ENCODE measurements around the gene POLR3B. TPM values are rescaled to one million over a fixed set of nuclear protein-coding genes. Genes with fewer than 3 reads are reported as not detected.
A peak's percentile ranks its signal among the peaks of the same experiment; 100 is the strongest.

The POLR3B gene
- total RNA-seq, 1 donor from 2014 or later, result 9.3 TPM

- DNase-seq (ENCODE audit: extremely low read depth, low read depth, low spot score), result no peak
Observed at GRCh38 chr12:106409878-106410277, 52.3 kb downstream of the POLR3B start.

DNA sequence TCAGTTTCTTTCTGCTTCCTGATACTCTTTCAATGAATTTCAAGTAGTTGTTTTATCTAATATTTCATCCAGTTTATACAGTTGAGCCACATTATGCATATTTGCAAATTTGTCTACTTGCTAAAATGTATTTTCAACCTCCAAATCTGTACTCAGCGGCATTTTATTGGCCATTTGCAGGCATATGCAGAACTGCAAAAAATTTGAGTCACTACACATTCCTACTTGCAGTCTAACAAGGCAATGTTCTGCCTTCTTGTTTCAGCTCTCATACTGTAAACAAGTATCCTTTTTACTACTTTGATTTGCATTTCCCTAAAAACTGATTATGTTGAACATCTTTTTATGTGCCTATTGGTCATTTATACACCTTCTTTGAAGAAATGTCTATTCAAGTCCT lies 55.0 kb downstream of the POLR3B start:
- no peak for DNase-seq (ENCODE audit: extremely low read depth, low read depth, low spot score)

GRCh38 chr12:106415134-106415533 lies 57.6 kb downstream of the POLR3B start:
- DNase-seq (ENCODE audit: extremely low read depth, low read depth, low spot score), result no peak

DNA sequence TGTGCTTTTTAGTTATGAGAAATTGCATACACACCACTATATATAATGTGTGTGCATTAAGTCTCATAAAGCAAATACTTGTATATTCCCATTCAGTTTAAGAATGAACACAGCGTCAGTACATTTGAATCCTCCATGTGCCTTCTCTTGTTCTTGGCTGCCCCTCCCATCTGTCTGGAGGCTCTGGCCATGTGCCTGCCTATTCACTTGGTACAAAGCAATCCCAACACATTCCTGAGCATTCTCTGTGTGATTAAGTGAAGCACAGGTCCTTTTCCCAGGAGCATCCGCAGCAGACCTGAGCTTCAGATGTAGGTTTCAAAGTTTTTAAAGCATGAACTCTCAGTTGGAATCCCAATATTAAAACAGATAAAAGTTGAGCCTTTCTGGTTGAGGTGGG lies 58.7 kb downstream of the POLR3B start:
- DNase-seq (ENCODE audit: extremely low read depth, low read depth, low spot score), result no peak

- DNase-seq (ENCODE audit: extremely low read depth, low read depth, low spot score), result peak; percentile 25
Observed at GRCh38 chr12:106417926-106418910, 60.7 kb downstream of the POLR3B start.

DNA sequence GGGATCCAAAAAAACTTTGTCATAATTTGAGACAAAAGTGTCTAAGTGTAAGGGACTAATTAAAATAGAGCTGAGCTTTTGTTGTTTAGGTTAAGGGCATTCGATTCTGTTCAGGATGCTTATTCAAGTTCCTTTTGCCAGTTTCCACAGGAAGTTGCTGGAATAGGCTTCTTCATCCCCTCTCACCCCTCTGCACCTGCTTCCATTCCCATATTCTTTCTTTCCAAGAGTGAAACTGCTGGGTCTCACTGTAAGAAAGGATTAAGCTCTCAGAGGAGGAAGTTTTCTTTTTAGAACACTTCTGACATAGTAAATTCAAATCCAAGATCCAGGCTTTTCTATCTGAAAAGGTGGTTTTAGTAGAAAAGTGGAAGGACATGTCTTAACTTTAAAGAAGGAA lies 61.4 kb downstream of the POLR3B start:
- no peak for DNase-seq (ENCODE audit: extremely low read depth, low read depth, low spot score)

DNA sequence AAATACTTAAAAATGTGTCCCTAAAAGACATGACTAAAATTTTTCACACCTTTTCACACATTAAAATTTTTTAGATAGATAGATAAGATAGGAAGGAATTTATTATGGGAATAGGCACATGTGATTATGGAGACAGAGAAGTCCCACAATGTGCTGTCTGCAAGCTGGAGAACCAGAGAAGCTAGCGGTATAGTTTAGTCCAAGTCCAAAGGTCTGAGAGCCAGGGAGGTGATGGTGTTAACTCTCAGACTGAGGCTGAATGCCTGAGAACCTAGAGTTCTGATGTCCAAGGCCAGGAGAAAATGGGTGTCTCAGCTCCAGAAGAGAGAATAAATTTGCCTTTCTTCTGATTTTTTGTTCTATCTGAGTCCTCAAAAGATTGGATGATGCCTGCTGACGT lies 65.7 kb downstream of the POLR3B start:
- no peak for DNase-seq (ENCODE audit: extremely low read depth, low read depth, low spot score)

- no peak for DNase-seq (ENCODE audit: extremely low read depth, low read depth, low spot score)
Observed at GRCh38 chr12:106425061-106425702, 67.6 kb downstream of the POLR3B start.

- DNase-seq (ENCODE audit: extremely low read depth, low read depth, low spot score), result no peak
Observed at GRCh38 chr12:106427917-106428316, 70.4 kb downstream of the POLR3B start.

- DNase-seq (ENCODE audit: extremely low read depth, low read depth, low spot score), result no peak
Observed at GRCh38 chr12:106428384-106428783, 70.8 kb downstream of the POLR3B start.

- DNase-seq (ENCODE audit: extremely low read depth, low read depth, low spot score), result no peak
Observed at GRCh38 chr12:106429043-106429552, 71.5 kb downstream of the POLR3B start.

- DNase-seq (ENCODE audit: extremely low read depth, low read depth, low spot score), result no peak
Observed at GRCh38 chr12:106429636-106430035, 72.1 kb downstream of the POLR3B start.

DNA sequence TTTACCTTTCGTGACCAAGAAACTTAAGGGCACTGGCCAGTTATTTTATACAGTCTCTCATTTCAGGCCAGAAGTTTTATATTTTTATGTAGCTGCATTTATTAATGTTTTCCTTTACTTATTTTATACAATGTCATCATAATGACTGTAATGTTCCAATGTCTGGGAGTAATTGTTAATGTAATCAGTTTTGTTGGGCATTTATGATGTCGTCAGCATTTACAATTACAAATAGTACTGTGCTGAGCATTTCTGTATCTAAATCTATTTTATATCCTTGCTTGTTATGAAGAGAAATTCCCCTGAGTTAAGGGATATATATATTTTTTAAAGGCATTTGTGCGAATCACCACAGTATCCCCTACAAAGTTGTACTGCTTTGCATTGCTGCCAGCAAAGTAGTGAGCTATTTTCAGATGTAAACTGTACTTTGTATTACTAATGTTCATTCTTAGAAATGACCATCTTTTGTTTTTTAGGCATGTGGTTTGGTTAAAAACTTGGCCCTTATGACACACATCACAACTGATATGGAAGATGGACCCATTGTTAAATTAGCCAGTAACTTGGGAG lies 74.4 kb downstream of the POLR3B start:
- no peak for DNase-seq (ENCODE audit: extremely low read depth, low read depth, low spot score)

DNA sequence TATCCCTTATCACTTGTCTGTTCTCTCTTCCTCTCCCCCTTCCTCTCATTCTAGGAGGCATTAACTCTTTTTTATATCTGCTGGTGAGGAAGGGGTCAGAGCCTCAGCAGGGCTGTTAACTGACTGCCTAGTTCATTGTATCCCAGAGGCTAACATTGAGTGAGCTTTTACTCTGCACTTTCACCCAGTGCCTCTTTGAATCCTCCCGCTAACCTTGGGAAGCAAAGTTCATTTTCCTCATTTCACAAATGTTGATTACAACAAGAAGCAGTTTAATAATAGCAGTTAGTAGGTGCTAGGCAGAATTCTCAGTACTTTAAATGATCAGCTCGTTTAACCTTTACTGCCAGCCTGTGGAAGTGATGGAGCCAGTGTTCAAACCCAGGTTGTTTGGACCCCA lies 75.5 kb downstream of the POLR3B start:
- no peak for DNase-seq (ENCODE audit: extremely low read depth, low read depth, low spot score)

GRCh38 chr12:106434526-106434925 lies 77.0 kb downstream of the POLR3B start:
- no peak for DNase-seq (ENCODE audit: extremely low read depth, low read depth, low spot score)

- DNase-seq (ENCODE audit: extremely low read depth, low read depth, low spot score), result no peak
Observed at GRCh38 chr12:106436164-106436563, 78.6 kb downstream of the POLR3B start.

DNA sequence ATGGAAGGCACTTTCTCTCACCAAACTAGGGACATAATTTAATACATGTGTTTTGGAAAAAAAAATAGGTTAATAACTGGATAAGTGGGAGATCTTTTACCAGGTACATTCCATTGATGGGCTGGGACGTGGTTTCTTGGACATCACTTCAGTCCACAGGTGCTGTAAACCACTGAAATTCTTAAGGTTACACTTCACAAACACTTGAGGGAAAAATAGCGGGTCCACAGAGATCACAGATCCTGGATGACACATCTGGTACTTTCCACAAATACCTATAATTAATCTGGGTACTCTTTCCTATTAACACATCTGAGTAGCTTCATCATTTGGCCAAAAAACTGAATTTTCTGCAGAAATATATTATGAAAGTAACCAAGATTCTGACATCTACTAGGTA lies 85.0 kb downstream of the POLR3B start:
- DNase-seq (ENCODE audit: extremely low read depth, low read depth, low spot score), result no peak

DNA sequence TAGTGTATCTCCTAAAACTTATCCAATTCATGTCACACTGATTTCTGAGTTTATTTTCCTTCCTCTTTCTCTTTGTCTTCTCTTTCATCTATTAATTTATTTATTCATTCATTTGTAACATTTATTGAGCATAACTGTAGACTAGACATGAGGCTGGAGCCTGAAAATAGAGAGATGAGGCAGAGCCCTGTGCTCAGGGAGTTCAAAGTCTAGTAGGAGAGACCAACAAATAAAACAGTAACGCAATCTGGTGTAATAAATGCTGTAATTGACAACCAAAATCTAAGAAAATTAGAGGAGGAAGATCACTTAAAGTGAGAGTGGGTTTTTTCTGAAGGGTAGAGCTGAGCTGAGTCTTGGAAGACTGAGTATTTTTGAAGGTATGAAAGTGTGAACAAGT lies 87.5 kb downstream of the POLR3B start:
- no peak for DNase-seq (ENCODE audit: extremely low read depth, low read depth, low spot score)

DNA sequence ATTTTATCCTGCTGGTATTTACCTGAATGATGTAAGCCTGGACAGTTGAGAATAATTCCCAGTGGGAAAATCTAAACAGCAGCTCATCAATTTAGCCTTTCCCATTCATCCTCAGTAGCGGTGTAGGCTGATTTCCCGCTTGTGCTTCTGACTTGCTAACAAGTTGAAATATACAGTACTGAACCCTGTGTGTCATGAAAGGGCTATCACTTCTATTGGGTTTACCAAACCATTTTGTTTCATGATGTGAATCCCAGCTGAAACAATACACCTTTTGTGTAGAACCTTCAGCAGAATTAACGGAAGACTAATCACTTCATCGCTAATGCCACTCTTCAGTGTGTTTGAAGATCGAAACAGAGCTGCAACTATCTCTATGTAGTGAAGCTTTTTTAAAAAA lies 88.4 kb downstream of the POLR3B start:
- no peak for DNase-seq (ENCODE audit: extremely low read depth, low read depth, low spot score)

- DNase-seq (ENCODE audit: extremely low read depth, low read depth, low spot score), result no peak
Observed at GRCh38 chr12:106446419-106447092, 89.0 kb downstream of the POLR3B start.

- DNase-seq (ENCODE audit: extremely low read depth, low read depth, low spot score), result no peak
Observed at GRCh38 chr12:106452309-106452708, 94.8 kb downstream of the POLR3B start.

All from glomerular endothelial cell (primary cell).